Activated CD8-positive, alpha-beta memory T cell treated with anti-CD3 and anti-CD28 coated beads for 24 hours (primary cell): ENCODE data around the gene ADGRE3.
"Not testable (repeated sequence)": the region's sequence is repeated elsewhere in the genome, so short reads cannot be mapped to it uniquely, and the experiment has no call there.

Source experiments
- DNase-seq: peaks from one replicate; pipeline ENCODE4 v3.0.0-alpha.2; 2020

ADGRE3 gene

DNA sequence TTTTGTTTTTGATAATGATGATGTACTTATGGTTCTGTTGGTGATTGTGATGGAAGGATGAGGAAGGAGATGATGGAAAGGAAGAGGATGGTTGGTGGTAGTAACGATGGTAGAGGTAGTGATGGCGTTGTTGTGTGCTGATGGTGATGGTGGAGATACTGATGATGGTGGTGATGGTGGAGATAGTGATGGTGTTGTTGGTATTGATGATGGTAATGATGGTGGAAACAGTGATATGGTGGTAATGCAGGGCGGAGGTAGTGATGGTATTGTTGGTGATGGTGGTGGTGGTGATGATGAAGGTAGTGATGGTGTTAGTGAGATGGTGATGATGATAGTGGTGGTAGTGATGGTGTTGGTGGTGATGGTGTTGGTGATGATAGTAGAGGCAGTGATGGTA is 79.1 kb downstream of the ADGRE3 start:
- no peak for DNase-seq

- DNase-seq, result not testable (repeated sequence)
Observed at GRCh38 chr19:14589433-14589832, 85.2 kb downstream of the ADGRE3 start.

DNA sequence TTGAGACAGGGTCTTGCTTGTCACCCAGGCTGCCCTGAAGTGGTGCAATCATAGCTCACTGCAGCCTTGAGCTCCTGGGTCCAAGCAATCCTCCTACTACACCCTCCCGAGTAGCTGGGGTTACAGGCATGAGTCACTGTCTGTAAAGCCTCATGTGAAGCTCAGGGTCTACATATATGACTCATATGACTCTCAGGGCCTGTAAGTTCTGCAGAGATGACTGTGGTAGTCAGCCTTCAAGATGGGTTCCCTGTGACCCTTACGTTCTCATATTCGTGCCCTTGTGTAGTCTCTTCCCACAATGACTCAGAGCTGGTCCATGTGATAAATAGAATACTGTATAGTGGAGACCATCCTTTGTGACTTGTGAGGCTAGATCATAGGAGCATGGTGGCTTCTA is 89.5 kb downstream of the ADGRE3 start:
- DNase-seq, result not testable (repeated sequence)

- DNase-seq, result not testable (repeated sequence)
Observed at GRCh38 chr19:14584372-14584771, 90.3 kb downstream of the ADGRE3 start.

GRCh38 chr19:14582894-14583340 is 91.7 kb downstream of the ADGRE3 start, which contains the start of gene CLEC17A:
Gene CLEC17A (plus strand): TSS chr19:14583084. CDS start chr19:14583161, 77 bp downstream.
- no peak for DNase-seq

- DNase-seq, result no peak
Observed at GRCh38 chr19:14580623-14581237, 93.9 kb downstream of the ADGRE3 start.

DNA sequence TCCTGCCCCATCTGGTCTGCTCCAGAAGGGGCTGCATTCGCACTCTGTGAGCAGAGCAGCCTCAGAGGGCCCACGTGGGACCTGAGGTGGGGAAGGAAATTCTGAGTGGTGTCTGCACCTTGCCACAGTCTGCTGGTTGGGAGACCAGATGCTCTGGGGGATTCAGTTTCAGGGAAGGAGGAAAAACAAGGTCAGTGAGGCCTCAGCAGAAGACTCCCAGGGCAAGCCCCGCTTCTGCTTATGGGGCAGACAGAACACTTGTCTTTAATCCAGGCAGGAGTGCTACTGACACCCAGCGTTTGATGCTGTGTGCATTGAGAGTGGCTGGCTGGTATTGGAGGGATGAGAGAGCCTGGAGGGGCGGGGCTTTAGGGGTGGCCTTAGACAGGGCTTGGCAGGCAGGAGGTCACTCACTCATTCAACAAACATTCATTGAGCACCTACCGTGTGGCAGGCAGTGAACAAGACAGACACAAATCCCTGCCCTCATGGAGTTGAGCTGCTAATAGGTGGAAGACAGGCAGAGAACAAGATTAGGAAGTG is 96.7 kb downstream of the ADGRE3 start:
- no peak for DNase-seq

- DNase-seq, result no peak
Observed at GRCh38 chr19:14577264-14577663, 97.4 kb downstream of the ADGRE3 start.

GRCh38 chr19:14576363-14576762 is 98.3 kb downstream of the ADGRE3 start:
- DNase-seq, result no peak

DNA sequence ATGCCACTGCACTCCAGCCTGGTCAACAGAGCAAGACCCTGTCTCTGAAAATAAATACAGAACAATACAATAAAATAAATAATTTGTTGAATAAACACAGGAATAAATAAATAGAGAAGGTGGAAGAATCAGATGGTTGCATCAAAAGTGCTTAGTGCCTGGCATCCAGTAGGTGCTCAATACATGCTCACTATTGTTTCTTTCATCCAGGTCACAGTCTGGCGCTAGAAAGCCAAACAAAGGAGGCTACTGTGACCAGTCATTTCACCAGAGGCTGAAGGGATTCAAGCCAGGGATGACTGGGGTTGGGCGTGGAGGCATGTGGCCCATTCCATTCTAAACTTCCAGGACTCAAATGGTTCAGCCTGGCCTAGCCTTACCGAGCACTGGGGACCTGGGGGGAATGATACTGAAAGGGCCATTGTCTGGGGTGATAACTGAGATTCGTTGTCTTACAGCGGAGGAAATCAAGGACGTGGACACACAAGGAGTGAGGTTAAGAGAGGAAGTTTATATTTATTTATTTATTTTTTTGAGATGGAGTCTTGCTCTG is 99.1 kb downstream of the ADGRE3 start:
- no peak for DNase-seq

DNA sequence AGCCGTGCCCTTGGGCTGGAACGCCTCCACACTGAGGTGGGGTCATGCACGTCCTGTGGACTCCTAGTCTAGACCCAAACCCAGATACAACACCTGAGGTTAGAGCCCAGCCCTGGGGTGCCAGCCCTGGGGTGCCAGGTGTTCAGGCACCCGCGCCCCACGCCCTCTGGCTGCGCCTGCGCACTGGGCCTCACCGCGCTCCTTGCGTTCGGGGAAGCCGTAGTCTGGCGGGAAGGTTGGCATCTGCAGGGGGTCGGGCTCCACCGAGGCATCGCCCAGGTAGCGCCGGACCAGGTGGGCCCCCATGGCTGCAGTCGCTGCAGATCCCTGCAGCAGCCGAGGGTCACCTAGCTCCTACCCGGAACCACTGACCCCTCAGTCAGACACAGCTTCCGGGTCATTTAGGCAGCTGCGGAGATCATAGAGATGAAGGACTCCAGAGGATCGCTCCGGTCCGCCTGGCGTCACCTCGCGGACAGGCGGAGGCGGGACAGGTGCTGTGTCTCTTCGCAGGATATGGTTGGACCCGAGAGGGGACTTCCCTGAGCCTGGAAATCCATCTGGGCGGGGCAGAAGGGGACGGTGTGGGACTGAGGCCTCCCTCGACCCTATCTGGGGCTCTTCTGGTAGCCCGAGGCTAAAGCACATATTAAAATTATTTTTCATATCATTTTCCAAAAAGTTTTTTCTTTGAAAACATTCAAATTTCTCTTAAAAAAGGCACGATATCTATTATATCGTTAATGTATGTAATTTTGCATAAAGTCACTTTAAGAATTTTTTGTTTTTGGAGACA is 102.8 kb downstream of the ADGRE3 start, which contains the start of gene NDUFB7:
NDUFB7 (minus strand) TSS at position 372 of the 796 bp plus-strand sequence; CDS start at position 306, 66 bp downstream.
- DNase-seq, result peak; percentile 94

- DNase-seq, result no peak
Observed at GRCh38 chr19:14570864-14571527, 103.6 kb downstream of the ADGRE3 start.
